Stomach (tissue), 4 donors: ENCODE data around the gene SLC51A.

Experiments
- EP300 ChIP-seq: sonication (generic); formaldehyde crosslinking; IDR thresholded peaks from one replicate; pipeline ENCODE4 v1.6.1; 2017; ENCODE audit warnings: antibody characterized with exemption
- POLR2A ChIP-seq, 4 donors: fragments of 450-650 bp; IDR thresholded peaks; one replicate each; pipeline ENCODE4 v1.6.1; 2016; ENCODE audit warnings: antibody characterized with exemption in 4 of 4, control low read depth in 2 of 4, mild to moderate bottlenecking in 1 of 4, moderate library complexity in 1 of 4
- POLR2AphosphoS5 ChIP-seq, 3 donors: sonication (generic); formaldehyde crosslinking; IDR thresholded peaks; one replicate each; pipeline ENCODE4 v1.6.1; 2016; ENCODE audit warnings: antibody characterized with exemption in 3 of 3
- TF ChIP-seq, protein P1 (sequence below), 7 experiments: fragments of 450-650 bp in 4 of 7; fragments of 200-600 bp in 3 of 7; sonication (generic) in 3 of 7; IDR thresholded peaks; one replicate each; pipeline ENCODE4 v1.5.1; 2016 to 2019; ENCODE audit warnings: antibody characterized with exemption in 7 of 7, control low read depth in 2 of 7, mild to moderate bottlenecking in 1 of 7

DNA sequence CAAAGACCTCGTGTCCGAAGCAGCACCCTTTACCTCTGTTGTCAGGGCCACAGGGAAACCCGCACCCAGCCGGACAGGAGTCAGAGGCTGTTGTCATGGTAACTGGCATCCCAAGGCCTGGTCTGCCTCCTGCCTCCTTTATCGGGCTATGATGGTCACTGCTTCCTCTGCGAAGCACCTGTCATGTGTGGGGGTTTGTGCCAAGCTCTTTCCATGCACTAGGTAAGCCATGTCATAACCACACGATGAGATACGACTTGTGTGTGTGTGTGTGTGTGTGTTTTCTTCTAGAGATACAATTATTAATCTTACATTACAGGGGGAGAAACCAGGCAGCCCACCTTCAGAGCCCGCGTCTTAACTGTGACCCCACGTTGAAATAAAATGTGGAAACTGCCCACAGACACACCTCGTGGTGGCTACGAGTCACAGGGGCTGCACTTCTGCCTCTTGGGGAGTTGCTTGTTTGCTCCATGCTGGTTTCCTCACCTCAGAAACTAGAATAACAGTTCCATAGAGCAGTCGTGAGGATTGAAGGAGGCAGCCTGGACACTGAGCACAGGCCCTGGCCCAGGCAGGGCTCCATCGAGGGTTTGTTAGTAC lies 23.1 kb upstream of the SLC51A start:
- TF ChIP-seq, protein P1, sequence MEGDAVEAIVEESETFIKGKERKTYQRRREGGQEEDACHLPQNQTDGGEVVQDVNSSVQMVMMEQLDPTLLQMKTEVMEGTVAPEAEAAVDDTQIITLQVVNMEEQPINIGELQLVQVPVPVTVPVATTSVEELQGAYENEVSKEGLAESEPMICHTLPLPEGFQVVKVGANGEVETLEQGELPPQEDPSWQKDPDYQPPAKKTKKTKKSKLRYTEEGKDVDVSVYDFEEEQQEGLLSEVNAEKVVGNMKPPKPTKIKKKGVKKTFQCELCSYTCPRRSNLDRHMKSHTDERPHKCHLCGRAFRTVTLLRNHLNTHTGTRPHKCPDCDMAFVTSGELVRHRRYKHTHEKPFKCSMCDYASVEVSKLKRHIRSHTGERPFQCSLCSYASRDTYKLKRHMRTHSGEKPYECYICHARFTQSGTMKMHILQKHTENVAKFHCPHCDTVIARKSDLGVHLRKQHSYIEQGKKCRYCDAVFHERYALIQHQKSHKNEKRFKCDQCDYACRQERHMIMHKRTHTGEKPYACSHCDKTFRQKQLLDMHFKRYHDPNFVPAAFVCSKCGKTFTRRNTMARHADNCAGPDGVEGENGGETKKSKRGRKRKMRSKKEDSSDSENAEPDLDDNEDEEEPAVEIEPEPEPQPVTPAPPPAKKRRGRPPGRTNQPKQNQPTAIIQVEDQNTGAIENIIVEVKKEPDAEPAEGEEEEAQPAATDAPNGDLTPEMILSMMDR (IDR thresholded peaks at IDR 0.05), result no peak
- TF ChIP-seq EP300, result no peak
- TF ChIP-seq POLR2A (IDR thresholded peaks at IDR 0.05), result no peak
- no peak for TF ChIP-seq POLR2AphosphoS5 (IDR thresholded peaks at IDR 0.05)
